Activated T-helper 1 cell treated with anti-CD3 and anti-CD28 coated beads, Interleukin-2, amount 50 U/mL, for 16 hours (primary cell): ENCODE measurements around the gene MLPH.
A peak's percentile ranks its signal among the peaks of the same experiment; 100 is the strongest.
"Not testable (repeated sequence)": the region's sequence is repeated elsewhere in the genome, so short reads cannot be mapped to it uniquely, and the experiment has no call there.

Experiments used
- DNase-seq, 2 donors: peaks; one replicate each; pipeline ENCODE4 v3.0.0-alpha.2; 2020; ENCODE audit warnings: low read depth in 1 of 2, low spot score in 1 of 2

MLPH gene

DNA sequence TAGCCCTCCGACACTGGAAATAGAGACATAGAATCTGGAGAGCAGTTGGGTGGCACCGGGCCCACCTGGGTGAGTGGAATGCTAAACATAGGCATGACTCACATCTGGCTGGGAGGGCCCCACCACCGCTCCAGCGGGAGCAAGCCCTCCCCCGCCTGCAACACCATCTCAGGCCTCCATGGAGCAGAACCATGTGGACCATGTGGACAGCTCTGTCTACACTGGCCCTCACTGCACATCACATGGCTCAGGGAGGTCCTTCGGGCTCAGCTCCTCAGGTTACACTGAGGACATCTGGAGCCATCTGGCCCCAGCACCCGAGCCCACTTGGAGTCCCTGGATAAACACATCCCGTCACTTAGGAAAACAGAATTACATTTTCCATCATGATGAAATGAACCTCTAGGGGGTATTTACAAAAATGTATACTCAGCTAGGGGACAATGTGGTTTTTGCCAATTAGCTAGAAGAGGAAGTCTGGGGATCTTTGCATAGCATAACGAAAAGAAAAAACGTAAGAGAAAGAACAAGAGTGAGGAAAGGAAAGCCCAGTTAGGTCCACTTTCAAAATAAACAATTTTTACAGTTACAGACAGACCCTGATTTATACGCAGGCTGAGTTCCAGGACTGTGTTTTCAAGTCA is 30.7 kb upstream of the MLPH start:
- DNase-seq: no peak

DNA sequence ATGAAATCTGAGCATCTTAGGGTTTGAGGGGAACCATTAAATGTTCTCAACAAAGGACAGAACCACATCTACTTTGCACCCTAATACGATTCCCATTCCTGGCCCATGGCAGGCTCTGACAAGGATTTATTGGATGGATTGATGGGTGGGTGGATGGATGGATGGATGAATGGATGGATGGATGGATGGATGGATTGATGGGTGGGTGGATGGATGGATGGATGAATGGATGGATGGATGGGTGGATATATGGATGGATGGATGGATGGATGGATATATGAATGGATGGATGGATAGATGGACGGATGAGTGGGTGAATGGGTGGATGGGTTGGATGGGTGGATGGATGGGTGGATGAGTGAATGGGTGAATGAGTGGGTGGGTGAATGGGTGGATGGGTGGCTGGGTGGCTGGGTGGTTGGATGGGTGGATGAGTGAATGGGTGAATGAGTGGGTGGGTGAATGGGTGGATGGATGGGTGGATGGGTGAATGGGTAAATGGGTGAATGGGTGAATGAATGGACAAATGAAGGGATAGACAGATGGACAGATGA is 29.6 kb upstream of the MLPH start:
- no peak for DNase-seq

DNA sequence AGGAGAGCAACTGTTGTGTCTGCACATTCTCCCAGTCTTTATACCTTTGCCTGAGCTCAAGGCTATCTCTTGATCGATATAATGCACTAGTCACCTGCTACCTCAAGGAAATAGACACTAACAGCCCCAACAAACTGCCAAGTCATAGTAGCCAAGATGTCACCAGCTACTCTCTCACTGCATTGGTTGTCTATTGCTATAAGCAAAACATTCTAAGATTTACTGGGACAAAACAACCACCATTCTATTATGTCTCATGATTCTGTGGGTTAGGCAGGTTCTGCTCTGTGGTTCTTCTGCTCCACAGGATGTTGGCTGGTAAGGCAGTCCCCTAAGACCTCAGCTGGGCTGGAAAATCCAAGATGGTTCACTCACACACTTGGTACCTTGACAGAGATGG is 28.5 kb upstream of the MLPH start:
- no peak for DNase-seq

DNA sequence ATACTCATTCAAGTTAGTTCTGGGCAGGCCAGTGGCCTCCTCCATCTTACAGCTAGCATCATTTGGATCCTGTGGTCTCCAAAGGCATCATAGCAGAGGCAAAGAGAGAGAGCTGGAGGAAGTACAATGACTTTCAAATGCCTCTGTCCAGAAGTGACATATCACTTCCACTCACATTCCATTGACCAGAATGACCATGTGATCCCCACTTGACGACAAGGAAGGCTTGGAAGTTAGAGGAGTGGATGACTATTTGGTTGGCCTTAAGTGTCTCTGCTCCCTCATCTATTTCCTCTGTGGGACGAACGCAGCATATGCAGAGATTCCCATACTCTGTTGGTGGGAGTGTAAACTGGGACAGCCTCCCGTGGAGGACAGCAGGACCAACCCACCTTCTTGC is 27.8 kb upstream of the MLPH start:
- no peak for DNase-seq

DNA sequence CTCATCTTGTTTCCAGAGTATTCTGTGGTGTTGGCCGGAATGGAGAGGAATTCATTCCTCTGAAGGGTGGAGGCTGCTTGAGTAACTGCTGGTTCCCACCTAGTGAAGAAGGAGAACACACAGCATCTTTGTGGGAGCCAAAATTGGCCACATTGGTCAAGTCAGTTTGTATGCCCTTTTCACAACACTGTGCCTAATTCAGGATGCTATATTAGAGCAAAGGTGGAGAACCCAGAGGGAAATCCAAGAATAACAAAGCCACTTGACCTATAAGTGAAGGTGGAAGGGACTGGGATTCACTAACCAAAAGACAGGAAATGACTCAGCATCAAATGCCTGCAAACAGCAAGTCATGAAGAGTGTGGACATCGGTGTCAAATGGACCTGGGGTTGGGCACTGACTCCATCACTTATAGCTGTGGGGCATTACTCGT is 27.3 kb upstream of the MLPH start:
- no peak for DNase-seq

DNA sequence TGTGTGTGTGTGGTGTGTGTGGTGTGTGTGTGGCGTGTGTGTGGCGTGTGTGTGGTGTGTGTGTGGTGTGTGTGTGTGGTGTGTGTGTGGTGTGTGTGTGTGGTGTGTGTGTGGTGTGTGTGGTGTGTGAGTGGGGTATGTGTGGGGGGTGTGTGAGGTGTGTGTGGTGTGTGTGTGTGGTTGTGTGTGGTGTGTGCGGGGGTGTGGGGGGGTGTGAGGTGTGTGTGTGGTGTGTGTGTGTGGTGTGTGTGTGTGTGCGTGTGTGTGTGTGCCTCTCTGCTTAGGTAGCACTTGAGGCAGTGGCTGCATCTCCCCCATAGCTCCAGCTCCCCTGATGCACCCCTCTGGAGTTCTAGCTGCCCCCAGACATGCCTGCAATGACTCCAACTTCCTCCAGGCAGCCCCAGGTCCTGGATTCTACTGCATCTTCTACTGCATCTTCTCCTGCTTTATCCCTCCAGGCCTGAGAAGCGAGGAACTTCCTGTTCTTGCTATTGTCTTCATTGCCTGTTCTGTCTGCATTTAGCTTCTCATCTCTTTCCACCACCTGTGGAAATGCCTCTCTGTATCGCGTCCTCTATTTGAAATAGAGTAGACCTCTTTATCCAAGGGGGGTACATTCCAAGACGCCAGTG is 22.2 kb upstream of the MLPH start:
- DNase-seq: no peak

DNA sequence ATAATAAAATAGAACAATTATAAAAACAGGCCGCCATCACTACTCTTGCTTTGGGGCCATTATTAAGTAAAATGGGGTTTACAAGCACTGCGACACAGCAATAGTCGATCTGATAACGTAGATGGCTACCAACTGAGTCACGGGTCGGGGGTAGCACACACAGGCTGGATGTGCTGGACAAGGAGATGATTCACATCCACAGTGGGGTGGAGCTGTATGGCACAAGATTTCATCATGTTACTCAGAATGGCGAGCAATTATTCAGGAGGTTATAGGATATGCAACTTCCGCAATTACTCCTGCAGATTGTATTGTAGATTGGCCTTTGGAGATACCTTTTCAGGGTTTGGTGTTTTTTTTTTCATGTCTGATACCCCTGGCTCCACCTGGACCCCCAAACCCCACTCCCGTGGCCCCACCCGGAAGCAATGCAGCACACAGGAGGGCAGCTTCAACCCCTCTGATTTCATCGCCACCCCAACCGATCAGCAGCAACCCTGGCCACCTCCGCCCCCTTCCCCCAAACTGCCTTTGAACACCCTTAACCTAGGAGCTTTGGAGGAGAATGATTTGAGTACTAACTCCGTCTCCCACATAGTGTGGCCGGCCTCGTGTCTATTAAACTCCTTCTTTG is 21.4 kb upstream of the MLPH start:
- no peak for DNase-seq

DNA sequence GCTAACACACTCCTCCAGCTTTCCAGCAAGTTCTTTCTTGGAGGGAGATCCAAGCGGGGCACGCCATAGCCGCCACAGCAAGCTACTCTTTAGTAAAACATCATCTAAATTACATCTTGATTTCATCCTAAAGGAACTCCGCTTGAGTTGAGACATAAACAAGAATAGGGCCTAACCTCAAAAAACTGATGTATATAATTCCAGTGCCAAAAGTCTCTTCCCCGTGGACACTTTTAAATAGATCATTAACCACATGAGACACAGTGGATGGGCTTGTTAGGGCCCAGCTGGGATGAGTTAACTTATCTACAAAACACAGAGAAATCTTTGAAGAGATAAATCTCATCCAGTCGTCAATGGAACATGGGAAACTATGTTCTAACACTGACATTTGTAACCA is 20.8 kb upstream of the MLPH start:
- DNase-seq: no peak

DNA sequence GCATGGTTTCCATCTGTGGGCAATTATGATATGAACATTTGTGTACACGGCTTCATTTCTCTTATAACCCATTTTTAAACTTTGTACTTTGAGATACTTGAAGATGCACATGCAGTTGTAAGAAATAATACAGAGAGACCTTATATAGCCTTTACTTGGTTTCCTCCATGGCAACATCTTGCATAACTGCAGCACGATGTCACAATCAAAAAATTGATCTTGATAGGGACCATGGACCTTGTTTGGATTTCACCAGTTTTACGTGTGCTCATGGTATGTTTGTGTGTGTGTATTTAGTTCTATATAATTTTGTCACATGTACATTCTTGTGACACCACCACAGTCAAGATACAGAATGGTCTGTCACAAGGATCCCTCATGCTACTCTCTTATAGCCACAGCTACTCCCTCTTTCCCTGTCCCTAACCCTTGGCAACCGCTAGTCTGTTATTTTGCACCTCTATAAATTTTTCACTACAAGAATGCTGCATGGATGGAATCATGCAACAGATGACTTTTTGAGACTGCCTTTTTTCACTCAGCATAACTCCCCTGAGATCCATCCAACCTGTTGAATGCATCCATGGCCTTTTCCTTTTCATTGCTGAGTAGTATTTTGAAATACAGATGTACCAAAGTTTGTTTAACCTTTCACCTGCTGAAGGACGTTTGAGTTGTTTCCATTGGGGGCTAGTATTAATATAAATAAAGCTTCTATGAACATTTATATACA is 19.4 kb upstream of the MLPH start:
- no peak for DNase-seq

DNA sequence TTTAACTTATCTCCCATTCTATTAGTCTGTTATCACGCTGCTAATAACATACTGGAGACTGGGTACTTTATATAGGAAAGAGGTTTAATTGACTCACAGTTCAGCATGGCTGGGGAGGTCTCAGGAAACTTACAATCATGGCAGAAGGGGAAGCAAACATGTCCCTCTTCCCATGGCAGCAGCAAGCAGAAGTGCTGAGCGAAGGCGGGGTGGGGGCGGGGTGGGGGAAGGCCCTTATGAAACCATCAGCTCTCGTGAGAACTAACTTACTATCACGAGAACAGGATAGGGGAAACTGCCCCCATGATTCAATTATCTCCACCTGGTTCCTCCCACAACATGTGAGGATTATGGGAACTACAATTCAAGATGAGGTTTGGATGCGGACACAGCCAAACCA is 17.6 kb upstream of the MLPH start:
- DNase-seq: not testable (repeated sequence)

DNA sequence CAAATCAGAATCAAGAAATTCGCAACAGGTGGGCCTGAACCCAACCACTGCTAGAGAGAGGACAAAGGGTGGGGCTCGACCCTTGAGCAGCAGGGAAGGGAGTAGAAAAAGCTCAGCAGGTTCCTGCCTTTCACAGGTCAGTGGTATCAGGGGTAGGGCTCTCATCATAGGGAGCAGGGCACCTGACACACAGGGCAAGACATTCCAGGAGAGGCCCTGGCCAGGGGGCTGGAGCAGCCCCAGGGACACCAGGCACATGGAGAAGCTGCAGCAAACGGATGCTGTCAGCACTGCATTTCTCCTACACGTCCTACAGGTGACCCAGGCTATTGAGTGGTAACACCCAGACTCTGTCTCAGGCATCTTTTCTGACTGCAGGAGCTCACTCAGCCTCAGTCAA is 17.2 kb upstream of the MLPH start:
- DNase-seq: no peak

DNA sequence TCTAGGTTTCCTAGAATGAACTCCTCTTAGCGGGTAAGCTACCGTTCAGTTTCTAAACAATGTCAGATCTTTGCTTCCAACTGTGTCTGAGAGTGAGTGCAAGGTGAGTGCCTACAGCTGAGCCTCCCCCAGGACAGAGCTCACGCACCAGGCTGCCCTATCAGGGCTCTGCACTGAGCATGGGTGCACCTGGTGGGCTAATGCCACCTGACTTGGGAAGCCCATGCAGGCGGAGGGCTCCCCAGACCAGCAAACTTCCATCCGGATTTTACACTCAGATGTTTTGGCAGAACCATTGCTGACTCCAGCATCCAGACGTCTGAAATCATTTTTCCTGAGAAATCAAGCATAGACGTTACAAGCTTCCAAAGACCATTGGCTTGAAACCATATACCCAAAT is 16.1 kb upstream of the MLPH start:
- DNase-seq: no peak

DNA sequence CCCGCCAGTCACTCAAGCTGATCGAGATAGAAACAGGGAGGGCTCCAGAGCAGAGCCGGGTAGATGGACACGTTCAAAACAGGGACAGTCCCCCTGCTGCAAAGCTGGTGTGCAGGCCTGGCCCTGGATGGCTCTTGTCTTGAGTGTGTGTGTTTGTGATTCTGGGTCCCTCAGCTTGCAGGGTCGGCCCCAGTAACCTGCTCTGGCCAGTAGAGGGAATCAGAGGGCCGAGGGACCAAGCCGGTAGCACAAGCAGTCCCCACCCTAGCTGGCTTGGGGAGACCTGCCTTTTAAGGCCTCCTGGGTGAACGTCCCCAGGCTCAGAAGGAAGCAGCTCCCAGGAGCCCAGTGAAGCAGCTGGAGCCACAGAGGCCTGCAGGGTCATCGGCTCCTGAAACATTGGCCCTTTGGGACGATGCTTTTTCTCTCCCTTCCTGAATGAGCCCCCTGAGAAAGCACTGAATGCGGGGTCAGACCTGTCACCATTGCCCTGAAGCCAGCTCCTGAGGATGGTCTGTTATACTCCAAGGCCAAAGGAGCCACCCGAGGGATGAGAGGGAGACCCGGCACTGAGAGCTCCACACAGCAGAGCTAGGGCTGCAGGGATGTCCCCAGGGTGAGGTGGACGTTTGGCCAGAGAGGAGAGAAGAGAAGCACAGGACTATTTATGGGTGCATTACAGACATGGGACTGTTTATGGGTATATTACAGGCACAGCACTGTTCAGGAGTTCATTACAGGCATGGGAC is 15.4 kb upstream of the MLPH start:
- no peak for DNase-seq

DNA sequence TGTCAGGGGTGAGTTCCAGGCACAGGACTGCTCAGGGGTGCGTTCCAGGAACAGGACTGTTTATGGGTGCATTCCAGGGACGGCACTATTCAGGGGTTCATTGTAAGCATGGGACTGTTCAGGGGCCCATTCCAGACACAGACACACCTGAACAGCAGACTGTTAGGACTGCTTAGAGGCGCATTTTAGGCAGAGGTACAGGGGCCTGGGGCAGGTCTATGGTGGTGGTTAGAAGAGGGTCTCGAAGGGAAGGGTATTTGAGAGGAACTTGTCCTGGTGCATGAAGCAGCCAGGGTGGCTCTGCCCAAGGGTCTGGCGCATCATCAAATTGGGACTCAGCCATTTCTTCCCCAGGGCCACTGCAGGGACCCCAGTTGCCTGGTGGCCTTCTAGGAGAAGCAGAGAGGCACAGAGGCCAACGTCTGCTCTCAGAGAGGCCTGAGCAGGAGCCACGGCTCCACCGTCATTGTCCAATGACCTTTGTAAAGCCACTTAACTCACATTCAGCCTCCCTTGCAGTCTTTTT is 14.8 kb upstream of the MLPH start:
- no peak for DNase-seq

DNA sequence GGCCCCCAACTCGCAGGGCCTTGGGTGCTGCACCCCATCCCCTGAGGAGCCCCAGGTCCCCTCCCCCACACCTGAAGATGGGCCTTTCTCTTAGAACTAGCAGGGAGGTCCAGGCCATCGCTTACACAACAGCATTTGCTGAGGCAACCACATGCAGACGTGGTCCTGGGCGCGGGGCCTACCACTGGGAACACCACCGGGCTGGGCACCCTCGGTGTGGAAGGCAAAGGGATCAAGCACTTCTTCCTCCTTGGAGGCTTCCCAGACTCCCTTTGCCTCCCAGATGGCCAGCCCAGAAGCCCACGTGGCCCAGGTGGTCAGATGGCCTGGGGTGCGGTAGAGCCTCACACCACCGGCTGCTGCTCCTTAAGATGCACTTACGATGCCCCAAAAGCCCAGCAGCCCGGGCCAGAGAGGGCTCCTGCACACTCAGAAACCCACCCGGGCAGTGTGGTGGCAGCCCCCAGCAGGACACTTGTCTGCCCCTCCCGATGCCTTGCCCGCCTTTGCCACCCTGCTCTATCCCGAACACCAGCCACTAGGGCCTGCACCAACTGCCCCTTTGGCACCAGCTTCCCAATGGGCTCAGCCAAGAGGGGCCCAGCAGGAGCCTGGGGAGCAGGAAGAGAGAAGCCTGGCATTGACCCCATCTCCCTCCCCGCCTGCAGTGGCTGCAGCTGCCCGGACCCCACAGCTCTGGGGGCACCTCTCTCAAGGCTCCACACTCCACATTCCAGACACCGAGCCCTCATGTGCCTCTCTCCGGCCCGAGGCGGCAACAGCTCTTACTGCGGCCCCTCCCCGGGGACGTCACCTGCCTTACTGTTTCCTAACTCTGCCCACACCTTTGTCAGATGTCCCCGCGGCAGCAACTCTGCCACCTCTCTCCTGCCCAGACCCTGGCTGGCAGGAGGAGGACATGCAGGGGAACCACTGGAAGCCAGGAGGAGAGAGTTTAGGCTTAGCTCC is 13.9 kb upstream of the MLPH start:
- DNase-seq: no peak

DNA sequence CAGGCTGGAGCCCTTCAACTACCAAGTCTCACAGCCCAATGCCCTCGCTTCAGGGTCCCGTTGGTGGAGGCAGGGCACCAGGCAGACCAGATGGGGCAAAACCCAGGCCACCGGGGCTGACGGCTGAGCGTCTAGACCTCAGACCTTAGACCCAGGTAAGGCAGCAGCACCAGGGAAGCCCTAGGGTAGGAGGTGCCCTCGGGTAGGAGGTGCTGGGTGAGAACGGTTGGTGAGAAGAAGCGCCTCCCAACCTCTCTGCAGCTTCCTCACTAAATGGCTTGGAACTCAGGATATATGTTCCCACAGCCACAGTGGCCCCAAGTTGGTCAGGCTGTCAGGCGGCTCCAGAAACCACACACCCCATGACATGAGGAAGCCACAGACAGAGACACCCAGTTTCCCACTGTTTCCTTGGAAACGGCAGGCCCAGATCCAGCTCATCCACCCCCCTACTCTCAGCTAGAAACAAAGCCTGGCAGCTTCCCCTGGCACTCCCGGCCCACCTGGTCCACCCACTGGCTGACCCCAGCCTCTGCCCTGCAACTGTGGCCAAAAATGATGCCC is 13.1 kb upstream of the MLPH start:
- no peak for DNase-seq

DNA sequence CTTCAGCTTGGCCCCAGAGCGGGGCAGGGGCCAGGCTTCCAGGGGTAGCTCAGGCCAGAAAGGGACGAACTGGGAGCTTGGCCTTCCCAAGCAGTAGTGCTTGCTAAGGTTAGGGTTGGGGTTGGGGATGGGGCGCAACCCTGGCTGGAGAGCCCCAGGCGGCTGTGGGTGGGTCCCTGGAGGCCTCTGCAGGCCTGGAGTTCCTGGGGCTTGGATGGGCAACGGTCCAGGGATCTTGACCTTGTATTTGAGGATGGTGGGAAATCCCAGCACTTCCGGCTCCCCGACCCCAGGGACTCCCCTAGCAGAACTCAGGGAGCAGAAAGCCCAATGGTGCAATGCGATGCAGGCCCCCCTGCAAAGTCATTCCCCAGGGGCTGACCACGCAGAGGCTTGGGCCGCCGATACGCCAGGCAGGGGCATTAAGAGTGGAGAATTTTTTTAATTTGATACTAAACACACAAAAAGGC is 12.6 kb upstream of the MLPH start:
- DNase-seq: no peak

DNA sequence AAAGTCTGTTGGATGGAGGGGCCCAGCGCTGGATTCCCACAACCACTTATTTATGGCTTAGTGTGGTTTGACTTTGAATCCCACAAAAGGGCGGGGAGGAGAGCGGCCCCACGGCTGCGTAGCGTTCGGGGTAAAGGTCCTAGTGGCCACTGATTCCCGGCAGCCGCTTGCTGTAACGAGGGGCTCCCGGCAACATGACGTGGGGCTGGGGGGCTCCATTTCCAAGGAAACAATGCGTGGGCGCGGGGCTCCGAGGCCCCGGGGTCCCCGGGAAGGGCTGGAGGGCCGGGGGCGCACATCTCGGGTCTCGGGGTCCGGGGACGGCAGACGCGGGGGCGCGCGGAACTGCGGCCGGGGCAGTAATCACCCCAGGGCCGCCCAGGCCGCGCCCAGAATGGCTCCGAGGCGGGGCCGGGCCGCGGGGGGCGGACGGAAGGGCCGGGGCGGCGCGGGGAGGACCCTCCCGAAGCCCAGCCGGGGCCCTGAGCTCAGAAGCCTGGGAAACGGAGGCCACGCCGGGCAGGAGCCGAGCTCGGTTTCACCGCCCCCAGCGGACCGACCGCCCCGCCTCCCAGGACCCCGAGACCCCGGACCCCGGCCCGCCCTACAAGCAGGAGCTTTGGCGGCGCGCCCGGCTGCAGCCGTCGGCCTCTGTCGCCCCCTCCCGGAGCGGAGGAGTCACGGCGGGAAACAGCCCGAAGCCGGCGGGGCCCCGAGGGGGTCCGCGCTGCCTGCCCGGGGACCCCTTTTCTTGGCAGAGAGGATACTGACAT is 11.9 kb upstream of the MLPH start:
- peak; percentile 62 to 63 for DNase-seq
